KG1 (cell line): Measurements from ENCODE around the gene MED15.
"Not testable (repeated sequence)": the region's sequence is repeated elsewhere in the genome, so short reads cannot be mapped to it uniquely, and the experiment has no call there.

Experiments
- DNase-seq: peaks from one replicate; lab custom pipeline; 2025; lab: John Stamatoyannopoulos, UW

The MED15 gene

GRCh38 chr22:20584029-20584871 is 76.8 kb downstream of the MED15 start:
- DNase-seq: no peak

GRCh38 chr22:20584872-20585638 is 77.6 kb downstream of the MED15 start:
- no peak for DNase-seq

DNA sequence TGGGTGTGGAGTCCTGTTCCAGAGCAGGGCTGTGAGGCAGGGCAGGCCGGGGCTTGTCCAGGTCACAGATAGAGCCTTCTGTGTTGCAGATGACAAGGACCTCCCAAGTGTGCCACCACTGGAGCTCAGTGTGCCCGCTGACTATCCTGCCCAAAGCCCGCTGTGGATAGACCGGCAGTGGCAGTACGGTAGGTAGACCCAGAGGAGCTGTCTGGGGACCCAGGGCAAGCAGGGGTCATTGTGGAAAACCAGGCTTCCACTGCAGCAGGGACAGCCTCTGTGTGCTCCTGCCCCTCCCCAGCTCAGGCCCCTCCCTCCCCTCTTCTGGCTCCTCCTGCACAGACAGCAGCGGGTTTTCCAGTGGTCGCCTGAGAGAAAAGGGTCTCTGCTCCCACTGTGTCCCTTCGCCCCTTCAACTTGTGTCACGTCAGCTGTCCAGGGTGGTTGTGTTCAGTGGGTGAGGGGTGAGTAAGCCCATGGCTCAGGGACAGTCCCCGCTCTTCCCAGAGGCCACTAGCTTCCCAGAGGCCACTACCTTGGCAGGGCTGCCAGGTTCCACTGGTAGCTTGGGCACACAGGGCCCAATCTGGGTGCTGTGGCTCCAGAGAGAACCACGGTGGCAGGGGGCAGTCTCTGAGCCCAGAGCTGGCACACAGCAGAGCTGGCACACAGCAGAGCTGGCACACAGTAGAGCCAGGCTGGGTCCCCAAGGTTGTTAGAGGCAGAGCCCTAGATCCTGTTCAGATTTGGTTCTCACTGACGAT is 78.4 kb downstream of the MED15 start:
- no peak for DNase-seq

GRCh38 chr22:20586403-20586745 is 79.0 kb downstream of the MED15 start:
- no peak for DNase-seq

DNA sequence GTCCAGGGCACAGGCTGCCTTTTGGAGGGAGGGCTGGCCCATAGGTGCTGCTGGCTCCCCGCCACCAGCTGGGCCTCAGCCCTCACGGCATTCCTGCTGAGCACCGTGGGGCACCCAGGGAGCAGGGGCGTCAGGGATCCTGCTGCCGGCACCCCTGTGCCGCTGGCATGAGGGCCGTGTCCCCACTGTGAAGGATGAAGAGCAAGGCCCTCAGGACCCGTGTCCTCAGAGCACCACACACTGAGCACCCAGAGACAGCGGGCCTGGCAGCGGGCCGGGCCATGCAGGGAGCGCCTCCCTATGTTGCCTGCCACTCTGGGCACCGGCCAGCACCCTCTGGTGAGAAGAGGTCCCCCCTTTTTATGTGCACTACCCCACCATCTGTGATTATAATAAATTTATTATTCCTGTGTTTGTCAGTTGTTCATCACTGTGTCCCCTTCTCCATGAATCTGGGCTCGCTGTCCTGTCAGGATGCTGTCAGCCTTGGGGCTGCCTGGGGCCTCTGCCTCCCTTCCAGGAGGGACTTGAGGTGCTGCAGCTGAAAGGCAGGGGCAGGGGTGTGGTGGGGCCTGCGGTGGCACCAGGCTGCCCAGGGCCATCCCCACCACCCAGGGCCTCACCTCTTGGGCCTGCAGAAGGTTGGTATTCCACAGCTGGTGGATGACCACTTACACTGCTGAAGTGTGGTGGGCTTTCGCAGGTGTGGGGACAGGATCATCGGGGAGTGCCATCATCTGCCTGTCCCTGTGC is 80.0 kb downstream of the MED15 start:
- DNase-seq: no peak

GRCh38 chr22:20588092-20588842 is 80.9 kb downstream of the MED15 start:
- no peak for DNase-seq

DNA sequence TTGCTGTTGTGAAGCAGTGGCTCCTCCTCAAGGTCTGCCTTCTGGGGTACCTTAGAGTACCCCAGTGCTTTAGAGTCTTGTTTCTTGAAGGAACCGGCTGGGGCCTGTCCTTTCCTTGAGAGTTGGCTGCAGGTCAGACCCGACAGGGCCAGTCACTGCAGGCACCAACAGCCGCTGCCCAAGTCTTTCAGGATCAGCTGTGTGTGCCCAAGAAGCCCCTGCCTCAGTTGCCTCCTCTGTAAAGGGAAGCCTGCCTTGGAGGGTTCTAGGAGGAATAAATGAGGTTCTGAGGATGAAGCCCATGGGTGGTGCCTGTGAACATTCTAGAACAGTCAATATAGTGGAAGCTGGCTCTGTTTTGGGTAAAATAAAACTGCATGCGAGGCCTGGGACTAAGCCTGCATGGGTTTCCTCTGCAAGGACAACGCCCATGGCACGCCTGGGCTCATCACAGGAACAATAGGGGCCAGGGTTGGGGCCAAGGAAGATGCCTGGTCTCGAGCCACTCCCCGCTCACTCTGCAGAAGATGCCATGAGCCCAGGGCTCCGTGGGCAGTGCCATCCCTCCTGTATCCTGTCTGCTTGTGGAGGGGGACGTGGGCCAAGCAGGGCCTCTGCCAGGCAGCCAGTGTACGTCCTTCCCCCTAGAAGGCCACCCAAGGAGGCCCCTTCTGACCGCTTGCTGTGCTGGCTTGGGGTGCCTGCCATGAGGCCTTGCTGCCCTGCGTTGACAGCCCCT is 81.6 kb downstream of the MED15 start:
- DNase-seq: no peak

GRCh38 chr22:20589614-20590476 is 82.4 kb downstream of the MED15 start:
- DNase-seq: no peak

DNA sequence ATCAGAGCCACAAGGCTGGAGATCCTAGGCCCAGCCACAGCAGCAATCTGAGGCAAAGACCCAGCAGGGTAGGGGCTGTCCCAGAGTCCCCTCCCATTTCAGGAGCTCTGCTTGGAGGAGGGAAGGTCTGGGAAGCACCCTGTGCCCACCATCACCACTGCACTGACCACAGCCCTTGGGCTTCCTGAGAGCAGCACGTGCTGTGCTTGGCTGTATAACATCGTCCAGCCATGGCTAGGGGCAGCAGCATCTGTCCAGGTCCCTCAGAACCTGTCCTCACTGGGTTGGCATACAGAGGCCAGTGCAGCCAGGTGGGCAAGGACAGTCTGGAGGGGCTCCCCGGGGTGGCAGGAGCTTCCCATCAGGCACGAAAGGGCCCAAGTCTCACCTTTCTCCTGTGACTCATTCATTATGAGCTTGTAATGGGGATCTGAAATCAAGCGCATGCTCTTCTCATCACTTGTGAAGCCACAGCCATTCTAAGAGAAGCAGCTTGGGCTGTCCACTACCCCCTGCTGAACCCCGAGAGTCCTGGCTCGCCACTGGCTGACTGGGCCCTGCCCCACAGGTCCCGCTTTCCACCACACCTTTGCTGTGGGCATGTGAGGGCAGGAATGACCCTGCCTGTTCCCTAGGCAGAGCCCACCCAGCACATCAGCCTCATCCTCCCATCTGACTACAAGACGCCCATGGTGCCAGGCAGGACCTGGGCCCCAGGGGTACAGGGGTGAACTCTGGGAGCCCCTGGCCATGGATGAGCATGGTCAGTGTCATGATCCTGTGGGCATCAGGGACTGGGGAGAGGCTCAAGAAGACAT is 83.3 kb downstream of the MED15 start:
- no peak for DNase-seq

GRCh38 chr22:20591295-20591645 is 83.9 kb downstream of the MED15 start:
- DNase-seq: no peak

DNA sequence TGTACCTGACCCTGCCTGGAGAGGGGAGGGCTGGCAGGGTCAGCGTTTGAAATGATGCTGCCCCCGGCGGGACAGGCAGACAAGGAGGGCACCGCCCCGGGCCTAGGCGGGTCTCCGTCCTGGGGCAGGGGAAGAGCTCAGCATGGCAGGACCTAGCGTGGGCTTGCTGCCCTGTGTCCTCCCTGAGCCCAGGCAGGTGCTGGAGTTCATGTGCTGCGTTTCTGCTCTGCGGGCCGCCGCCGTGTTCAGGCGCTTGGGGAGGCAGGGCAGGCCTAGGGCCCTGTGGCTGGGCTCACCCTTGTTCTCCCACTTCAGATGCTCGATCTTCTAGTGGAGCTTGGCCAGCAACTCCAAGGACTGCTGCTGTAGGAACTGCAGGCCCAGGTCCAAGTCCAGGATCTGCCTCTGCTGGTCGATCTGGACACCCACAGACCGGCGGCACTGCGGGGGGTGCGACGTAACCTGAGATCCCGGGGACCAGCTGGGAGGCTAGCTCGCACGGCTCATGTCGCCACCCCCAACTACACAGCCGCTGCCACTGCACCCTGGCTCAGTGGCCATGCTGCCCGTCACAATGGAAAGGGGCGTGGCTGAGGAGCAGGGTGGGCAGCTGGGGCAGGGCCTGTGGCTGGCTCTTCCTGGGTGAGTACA is 84.4 kb downstream of the MED15 start:
- DNase-seq: no peak

- not testable (repeated sequence) for DNase-seq
These were observed 86.6 kb downstream of the MED15 start for GRCh38 chr22:20594038-20594437.

GRCh38 chr22:20594486-20594885 is 87.1 kb downstream of the MED15 start:
- DNase-seq: not testable (repeated sequence)

- no peak for DNase-seq
These were observed 88.1 kb downstream of the MED15 start for GRCh38 chr22:20595461-20595860.

GRCh38 chr22:20599117-20599516 is 91.7 kb downstream of the MED15 start:
- DNase-seq: no peak

GRCh38 chr22:20600137-20600673 is 92.8 kb downstream of the MED15 start:
- DNase-seq: no peak

- DNase-seq: no peak
These were observed 93.9 kb downstream of the MED15 start for GRCh38 chr22:20601308-20601707.

GRCh38 chr22:20602609-20603164 is 95.3 kb downstream of the MED15 start:
- no peak for DNase-seq
